Effector memory CD4-positive, alpha-beta T cell (primary cell): ENCODE measurements around the gene NHEJ1.

Source experiments
- DNase-seq, 3 donors: peaks; one replicate each; pipeline ENCODE4 v3.0.0-alpha.2; 2020
- H3K27ac ChIP-seq: 2 replicates; pipeline ENCODE4 v1.7.0; 2013; ENCODE audit warnings: mild to moderate bottlenecking, low read length, moderate library complexity; ENCODE audit not compliant: insufficient read depth, poor library complexity, severe bottlenecking
- H3K27me3 ChIP-seq: replicated peaks from 2 replicates; pipeline ENCODE4 v1.7.0; 2013; ENCODE audit warnings: mild to moderate bottlenecking, low read length; ENCODE audit not compliant: insufficient read depth, control insufficient read depth, poor library complexity, severe bottlenecking
- H3K36me3 ChIP-seq: 2 replicates; pipeline ENCODE4 v1.7.0; 2013; ENCODE audit warnings: mild to moderate bottlenecking, low read length, moderate library complexity; ENCODE audit not compliant: control insufficient read depth, insufficient read depth
- H3K4me1 ChIP-seq: 2 replicates; pipeline ENCODE4 v1.7.0; 2013; ENCODE audit warnings: low read length, mild to moderate bottlenecking; ENCODE audit not compliant: control insufficient read depth, insufficient read depth, poor library complexity, severe bottlenecking
- H3K4me3 ChIP-seq: 2 replicates; pipeline ENCODE4 v1.7.0; 2013; ENCODE audit warnings: low read length, low read depth, mild to moderate bottlenecking; ENCODE audit not compliant: insufficient read depth, poor library complexity, severe bottlenecking
- H3K9me3 ChIP-seq: 2 replicates; pipeline ENCODE4 v1.7.0; 2013; ENCODE audit warnings: mild to moderate bottlenecking, low read length, moderate library complexity; ENCODE audit not compliant: control insufficient read depth

NHEJ1 gene

DNA sequence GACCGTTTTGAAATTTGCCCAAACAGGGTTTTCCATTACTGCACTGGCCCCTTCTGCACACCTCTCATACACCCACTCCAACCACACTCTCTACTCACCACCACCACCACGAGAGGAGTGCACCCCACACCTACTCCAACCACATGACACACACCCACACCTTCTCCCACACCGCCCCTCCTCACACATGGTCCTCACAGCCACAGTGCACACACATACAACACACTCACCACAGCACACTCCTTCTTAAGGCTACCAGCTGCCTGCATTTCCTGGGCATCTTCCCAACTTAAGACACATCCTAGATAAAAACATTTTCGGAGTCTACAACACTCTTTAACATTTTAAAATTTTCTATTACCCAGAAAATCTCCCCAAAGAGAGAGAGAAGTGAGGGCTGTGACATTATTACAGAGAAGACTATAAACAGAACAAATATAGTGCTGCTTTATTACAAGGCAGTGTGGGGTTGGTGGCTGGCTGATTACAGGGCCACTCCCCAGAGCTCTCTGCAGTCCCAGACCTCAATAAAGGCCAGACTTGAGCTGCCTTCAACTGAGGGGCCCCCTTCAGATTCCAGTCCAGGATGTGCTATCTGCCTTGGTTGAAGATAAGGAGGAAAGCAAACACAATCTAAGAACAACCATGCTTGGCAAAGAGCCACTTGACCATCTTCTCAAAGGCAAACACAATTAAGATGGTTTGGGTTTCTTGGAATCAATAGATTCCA, 36.1 kb downstream of the NHEJ1 start:
- H3K4me1 ChIP-seq = no peaks in the 10 kb centered on the region
- DNase-seq = no peak
- H3K27me3 ChIP-seq = no peaks in the 10 kb centered on the region
- peaks cover 3% of the 10 kb centered on the region for H3K36me3 ChIP-seq
- no peaks in the 10 kb centered on the region for H3K9me3 ChIP-seq
- no peak overlapping the region for H3K27ac ChIP-seq
- no peak overlapping the region for H3K4me3 ChIP-seq

- Histone ChIP-seq H3K4me3 (no peak overlapping the region), H3K27ac (no peak overlapping the region), H3K36me3 (peaks cover 3% of the 10 kb centered on the region), H3K9me3 (no peaks in the 10 kb centered on the region), H3K27me3 (no peaks in the 10 kb centered on the region), H3K4me1 (no peaks in the 10 kb centered on the region)
- no peak for DNase-seq
Observed at GRCh38 chr2:219123356-219124135, 37.1 kb downstream of the NHEJ1 start.

DNA sequence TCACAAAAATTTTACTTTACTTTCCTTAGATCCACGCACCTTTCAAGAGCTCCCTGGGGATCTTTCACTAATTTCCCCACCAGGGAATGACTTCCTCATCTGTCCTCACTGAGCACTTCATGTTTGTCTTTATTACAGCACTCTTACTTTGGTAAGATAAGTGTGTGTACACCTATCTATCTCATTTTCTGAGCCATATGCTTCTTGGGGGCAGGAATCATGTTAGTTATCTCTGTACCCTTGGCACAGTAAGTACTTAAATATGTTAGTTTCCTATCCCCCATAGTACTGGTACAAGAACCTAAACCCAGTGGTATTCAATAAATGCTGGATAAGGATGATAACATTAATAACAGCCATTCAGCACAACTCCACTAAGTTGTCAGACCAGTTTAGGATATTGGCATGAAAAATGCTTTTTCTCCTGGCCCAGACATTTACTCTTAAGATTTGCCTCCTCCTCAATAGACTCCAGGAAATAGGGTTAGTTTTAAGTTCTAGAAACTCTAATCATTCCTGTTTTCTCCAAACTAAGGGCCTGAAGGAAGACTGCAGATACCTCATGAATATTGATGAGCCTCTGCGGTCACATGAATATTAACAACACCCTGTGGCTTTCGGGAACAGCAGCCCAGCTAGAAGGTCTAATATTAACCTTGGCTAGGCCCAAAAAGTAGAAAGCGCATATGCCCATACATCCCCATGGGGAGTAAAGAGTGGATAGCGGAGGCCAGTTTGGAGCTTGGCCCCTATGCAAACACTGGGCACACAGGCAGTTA, 38.2 kb downstream of the NHEJ1 start:
- Histone ChIP-seq H3K9me3 (no peaks in the 10 kb centered on the region), H3K27ac (no peak overlapping the region), H3K4me1 (no peaks in the 10 kb centered on the region), H3K4me3 (no peak overlapping the region), H3K36me3 (peaks cover 3% of the 10 kb centered on the region), H3K27me3 (no peaks in the 10 kb centered on the region)
- DNase-seq = no peak

GRCh38 chr2:219120082-219120481, 40.5 kb downstream of the NHEJ1 start:
- H3K27ac ChIP-seq = no peak overlapping the region
- no peaks in the 10 kb centered on the region for H3K9me3 ChIP-seq
- H3K4me3 ChIP-seq = no peak overlapping the region
- H3K36me3 ChIP-seq = peaks cover 3% of the 10 kb centered on the region
- DNase-seq = no peak
- H3K4me1 ChIP-seq = no peaks in the 10 kb centered on the region
- no peaks in the 10 kb centered on the region for H3K27me3 ChIP-seq

GRCh38 chr2:219119422-219120043, 41.1 kb downstream of the NHEJ1 start:
- H3K27me3 ChIP-seq = no peaks in the 10 kb centered on the region
- H3K4me1 ChIP-seq = no peaks in the 10 kb centered on the region
- peaks cover 3% of the 10 kb centered on the region for H3K36me3 ChIP-seq
- DNase-seq = peak; percentile 4 to 39 (median 6)
- no peaks in the 10 kb centered on the region for H3K9me3 ChIP-seq
- no peak overlapping the region for H3K4me3 ChIP-seq
- no peak overlapping the region for H3K27ac ChIP-seq

GRCh38 chr2:219118504-219118903, 42.1 kb downstream of the NHEJ1 start:
- H3K9me3 ChIP-seq = no peaks in the 10 kb centered on the region
- no peaks in the 10 kb centered on the region for H3K27me3 ChIP-seq
- peaks cover 3% of the 10 kb centered on the region for H3K36me3 ChIP-seq
- no peak overlapping the region for H3K4me3 ChIP-seq
- DNase-seq = no peak
- H3K4me1 ChIP-seq = no peaks in the 10 kb centered on the region
- no peak overlapping the region for H3K27ac ChIP-seq

- Histone ChIP-seq H3K27ac (no peak overlapping the region), H3K4me3 (no peak overlapping the region), H3K4me1 (no peaks in the 10 kb centered on the region), H3K36me3 (peaks cover 3% of the 10 kb centered on the region), H3K9me3 (no peaks in the 10 kb centered on the region), H3K27me3 (no peaks in the 10 kb centered on the region)
- no peak for DNase-seq
Observed at GRCh38 chr2:219116776-219117646, 43.6 kb downstream of the NHEJ1 start.

GRCh38 chr2:219112651-219113338, 47.8 kb downstream of the NHEJ1 start:
- H3K9me3 ChIP-seq = no peaks in the 10 kb centered on the region
- no peak for DNase-seq

GRCh38 chr2:219112062-219112406, 48.6 kb downstream of the NHEJ1 start:
- Histone ChIP-seq H3K4me3 (no peak overlapping the region), H3K4me1 (no peaks in the 10 kb centered on the region), H3K27me3 (no peaks in the 10 kb centered on the region), H3K36me3 (no peaks in the 10 kb centered on the region), H3K27ac (no peak overlapping the region), H3K9me3 (no peaks in the 10 kb centered on the region)
- DNase-seq = no peak

More at GRCh38 chr2:219112651-219113338, 47.8 kb downstream of the NHEJ1 start:
- H3K27ac ChIP-seq = no peak overlapping the region
- H3K4me1 ChIP-seq = no peaks in the 10 kb centered on the region
- H3K4me3 ChIP-seq = no peak overlapping the region
- no peaks in the 10 kb centered on the region for H3K27me3 ChIP-seq
- H3K36me3 ChIP-seq = no peaks in the 10 kb centered on the region
